Measurements from ENCODE around the gene SULF2. TPM values are rescaled to one million over a fixed set of nuclear protein-coding genes. Genes with fewer than 3 reads are reported as not detected.

Gene SULF2
- total and polyA plus RNA-seq, 2 of the 13 experiments (the other 11 are each of a cell fraction or from before 2014, with no cell fraction given) = 7.2 to 50.9 TPM

DNA sequence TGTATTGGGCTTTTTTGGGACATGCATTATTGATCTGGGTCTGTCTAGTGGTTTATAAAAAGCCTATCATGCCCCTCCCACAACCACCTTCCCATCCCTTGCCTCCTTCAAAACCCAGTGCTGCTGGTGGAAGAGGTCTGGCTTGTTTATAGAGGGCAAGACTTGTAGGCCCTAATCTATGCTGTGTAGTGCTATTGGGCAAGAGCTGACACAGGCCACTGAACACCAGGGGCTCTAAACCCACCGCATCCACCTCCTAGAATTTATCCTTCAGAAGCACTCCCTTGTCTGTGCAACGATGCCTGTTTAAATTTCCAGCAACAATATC, 30.9 kb downstream of the SULF2 start:
- Histone ChIP-seq H2AFZ (ENCODE audit: low read length) (no peak overlapping the region), H3K27ac (ENCODE audit: extremely low read length, insufficient read depth, low read length) (no peak overlapping the region), H3K4me2 (ENCODE audit: low read depth, low read length) (no peak overlapping the region), H3K4me3 (replicated peaks in 1 of 3; ENCODE audit: insufficient read depth in 1 of 3, low read depth in 2 of 3, low read length in 3 of 3) (no peak overlapping the region), H3K79me2 (ENCODE audit: insufficient read depth, low read length) (no peaks in the 10 kb centered on the region), H3K27me3 (ENCODE audit: control insufficient read depth in 1 of 2, insufficient read depth in 2 of 2, low read length in 2 of 2) (no peaks in the 10 kb centered on the region), H3K36me3 (replicated peaks in 1 of 2; ENCODE audit: control insufficient read depth in 1 of 2, insufficient read depth in 2 of 2, low read length in 2 of 2) (peaks cover 0 to 4% of the 10 kb centered on the region in 2 experiments; a peak in 2 of 5 replicates), H3K9ac (ENCODE audit: insufficient read depth, low read depth, low read length) (no peak overlapping the region), H4K20me1 (ENCODE audit: insufficient read depth, low read length) (no peaks in the 10 kb centered on the region), H3K9me3 (ENCODE audit: low read length) (no peaks in the 10 kb centered on the region), H3K4me1 (ENCODE audit: insufficient read depth, low read length) (peaks cover 18% of the 10 kb centered on the region)
- DNase-seq (ENCODE audit: low spot score) = no peak
- no peak for FAIRE-seq
- in situ Hi-C loops (cut with HindIII; ENCODE audit: extremely low pct_ligation_motif_present, low pct_unique_long_range_greater_than_20kb) = no loop called here
- ATAC-seq = no peak
- 95% methylated on average over 2 of the region's 2 CpGs for WGBS (ENCODE audit: low lambda C conversion rate)
- intact Hi-C loops (cut with micrococcal nuclease; ENCODE audit: unreplicated experiment) = no loop called here
- ChIA-PET POLR2A (no interaction called here), CTCF (ENCODE audit: low intra/inter-chr PET ratio, low total read pairs) (no interaction called here)
- BruUV-seq (replicated peaks) = no TSS peak
- no peak for TF ChIP-seq IKZF1 (IDR thresholded peaks at IDR 0.05)
- TF ChIP-seq ZNF343 (CRISPR knock-in tag; IDR thresholded peaks at IDR 0.05) = no peak
- TF ChIP-seq YEATS4 (CRISPR knock-in tag; IDR thresholded peaks at IDR 0.05; ENCODE audit: borderline replicate concordance) = no peak
- TF ChIP-seq EZH2 (conservative IDR thresholded peaks at IDR 0.05; ENCODE audit: low read depth, low read length) = no peak
- TF ChIP-seq, protein P1, sequence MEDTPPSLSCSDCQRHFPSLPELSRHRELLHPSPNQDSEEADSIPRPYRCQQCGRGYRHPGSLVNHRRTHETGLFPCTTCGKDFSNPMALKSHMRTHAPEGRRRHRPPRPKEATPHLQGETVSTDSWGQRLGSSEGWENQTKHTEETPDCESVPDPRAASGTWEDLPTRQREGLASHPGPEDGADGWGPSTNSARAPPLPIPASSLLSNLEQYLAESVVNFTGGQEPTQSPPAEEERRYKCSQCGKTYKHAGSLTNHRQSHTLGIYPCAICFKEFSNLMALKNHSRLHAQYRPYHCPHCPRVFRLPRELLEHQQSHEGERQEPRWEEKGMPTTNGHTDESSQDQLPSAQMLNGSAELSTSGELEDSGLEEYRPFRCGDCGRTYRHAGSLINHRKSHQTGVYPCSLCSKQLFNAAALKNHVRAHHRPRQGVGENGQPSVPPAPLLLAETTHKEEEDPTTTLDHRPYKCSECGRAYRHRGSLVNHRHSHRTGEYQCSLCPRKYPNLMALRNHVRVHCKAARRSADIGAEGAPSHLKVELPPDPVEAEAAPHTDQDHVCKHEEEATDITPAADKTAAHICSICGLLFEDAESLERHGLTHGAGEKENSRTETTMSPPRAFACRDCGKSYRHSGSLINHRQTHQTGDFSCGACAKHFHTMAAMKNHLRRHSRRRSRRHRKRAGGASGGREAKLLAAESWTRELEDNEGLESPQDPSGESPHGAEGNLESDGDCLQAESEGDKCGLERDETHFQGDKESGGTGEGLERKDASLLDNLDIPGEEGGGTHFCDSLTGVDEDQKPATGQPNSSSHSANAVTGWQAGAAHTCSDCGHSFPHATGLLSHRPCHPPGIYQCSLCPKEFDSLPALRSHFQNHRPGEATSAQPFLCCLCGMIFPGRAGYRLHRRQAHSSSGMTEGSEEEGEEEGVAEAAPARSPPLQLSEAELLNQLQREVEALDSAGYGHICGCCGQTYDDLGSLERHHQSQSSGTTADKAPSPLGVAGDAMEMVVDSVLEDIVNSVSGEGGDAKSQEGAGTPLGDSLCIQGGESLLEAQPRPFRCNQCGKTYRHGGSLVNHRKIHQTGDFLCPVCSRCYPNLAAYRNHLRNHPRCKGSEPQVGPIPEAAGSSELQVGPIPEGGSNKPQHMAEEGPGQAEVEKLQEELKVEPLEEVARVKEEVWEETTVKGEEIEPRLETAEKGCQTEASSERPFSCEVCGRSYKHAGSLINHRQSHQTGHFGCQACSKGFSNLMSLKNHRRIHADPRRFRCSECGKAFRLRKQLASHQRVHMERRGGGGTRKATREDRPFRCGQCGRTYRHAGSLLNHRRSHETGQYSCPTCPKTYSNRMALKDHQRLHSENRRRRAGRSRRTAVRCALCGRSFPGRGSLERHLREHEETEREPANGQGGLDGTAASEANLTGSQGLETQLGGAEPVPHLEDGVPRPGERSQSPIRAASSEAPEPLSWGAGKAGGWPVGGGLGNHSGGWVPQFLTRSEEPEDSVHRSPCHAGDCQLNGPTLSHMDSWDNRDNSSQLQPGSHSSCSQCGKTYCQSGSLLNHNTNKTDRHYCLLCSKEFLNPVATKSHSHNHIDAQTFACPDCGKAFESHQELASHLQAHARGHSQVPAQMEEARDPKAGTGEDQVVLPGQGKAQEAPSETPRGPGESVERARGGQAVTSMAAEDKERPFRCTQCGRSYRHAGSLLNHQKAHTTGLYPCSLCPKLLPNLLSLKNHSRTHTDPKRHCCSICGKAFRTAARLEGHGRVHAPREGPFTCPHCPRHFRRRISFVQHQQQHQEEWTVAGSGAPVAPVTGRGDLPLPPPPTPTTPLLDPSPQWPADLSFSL (CRISPR knock-in tag; IDR thresholded peaks at IDR 0.05) = no peak
- TF ChIP-seq, protein P2, sequence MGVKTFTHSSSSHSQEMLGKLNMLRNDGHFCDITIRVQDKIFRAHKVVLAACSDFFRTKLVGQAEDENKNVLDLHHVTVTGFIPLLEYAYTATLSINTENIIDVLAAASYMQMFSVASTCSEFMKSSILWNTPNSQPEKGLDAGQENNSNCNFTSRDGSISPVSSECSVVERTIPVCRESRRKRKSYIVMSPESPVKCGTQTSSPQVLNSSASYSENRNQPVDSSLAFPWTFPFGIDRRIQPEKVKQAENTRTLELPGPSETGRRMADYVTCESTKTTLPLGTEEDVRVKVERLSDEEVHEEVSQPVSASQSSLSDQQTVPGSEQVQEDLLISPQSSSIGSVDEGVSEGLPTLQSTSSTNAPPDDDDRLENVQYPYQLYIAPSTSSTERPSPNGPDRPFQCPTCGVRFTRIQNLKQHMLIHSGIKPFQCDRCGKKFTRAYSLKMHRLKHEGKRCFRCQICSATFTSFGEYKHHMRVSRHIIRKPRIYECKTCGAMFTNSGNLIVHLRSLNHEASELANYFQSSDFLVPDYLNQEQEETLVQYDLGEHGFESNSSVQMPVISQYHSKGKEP (CRISPR knock-in tag; IDR thresholded peaks at IDR 0.05) = no peak
- no peak for TF ChIP-seq ZNF207 (IDR thresholded peaks at IDR 0.05; ENCODE audit: borderline replicate concordance)
- TF ChIP-seq ZFP41 (CRISPR knock-in tag; IDR thresholded peaks at IDR 0.05; ENCODE audit: borderline replicate concordance) = no peak
- TF ChIP-seq ZNF136 (CRISPR knock-in tag; IDR thresholded peaks at IDR 0.05; ENCODE audit: low read depth) = no peak
- no peak for TF ChIP-seq HDAC1 (CRISPR knock-in tag; IDR thresholded peaks at IDR 0.05)
- no peak for TF ChIP-seq NR2F1 (CRISPR knock-in tag; IDR thresholded peaks at IDR 0.05)
- TF ChIP-seq ZNF451 (CRISPR knock-in tag; IDR thresholded peaks at IDR 0.05) = no peak
- TF ChIP-seq, protein P3, sequence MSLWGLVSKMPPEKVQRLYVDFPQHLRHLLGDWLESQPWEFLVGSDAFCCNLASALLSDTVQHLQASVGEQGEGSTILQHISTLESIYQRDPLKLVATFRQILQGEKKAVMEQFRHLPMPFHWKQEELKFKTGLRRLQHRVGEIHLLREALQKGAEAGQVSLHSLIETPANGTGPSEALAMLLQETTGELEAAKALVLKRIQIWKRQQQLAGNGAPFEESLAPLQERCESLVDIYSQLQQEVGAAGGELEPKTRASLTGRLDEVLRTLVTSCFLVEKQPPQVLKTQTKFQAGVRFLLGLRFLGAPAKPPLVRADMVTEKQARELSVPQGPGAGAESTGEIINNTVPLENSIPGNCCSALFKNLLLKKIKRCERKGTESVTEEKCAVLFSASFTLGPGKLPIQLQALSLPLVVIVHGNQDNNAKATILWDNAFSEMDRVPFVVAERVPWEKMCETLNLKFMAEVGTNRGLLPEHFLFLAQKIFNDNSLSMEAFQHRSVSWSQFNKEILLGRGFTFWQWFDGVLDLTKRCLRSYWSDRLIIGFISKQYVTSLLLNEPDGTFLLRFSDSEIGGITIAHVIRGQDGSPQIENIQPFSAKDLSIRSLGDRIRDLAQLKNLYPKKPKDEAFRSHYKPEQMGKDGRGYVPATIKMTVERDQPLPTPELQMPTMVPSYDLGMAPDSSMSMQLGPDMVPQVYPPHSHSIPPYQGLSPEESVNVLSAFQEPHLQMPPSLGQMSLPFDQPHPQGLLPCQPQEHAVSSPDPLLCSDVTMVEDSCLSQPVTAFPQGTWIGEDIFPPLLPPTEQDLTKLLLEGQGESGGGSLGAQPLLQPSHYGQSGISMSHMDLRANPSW (CRISPR knock-in tag; IDR thresholded peaks at IDR 0.05; ENCODE audit: borderline replicate concordance) = no peak
- TF ChIP-seq, protein P4, sequence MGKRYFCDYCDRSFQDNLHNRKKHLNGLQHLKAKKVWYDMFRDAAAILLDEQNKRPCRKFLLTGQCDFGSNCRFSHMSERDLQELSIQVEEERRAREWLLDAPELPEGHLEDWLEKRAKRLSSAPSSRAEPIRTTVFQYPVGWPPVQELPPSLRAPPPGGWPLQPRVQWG (CRISPR knock-in tag; IDR thresholded peaks at IDR 0.05; ENCODE audit: borderline replicate concordance, low read depth) = no peak
- no peak for TF ChIP-seq HNRNPUL1 (IDR thresholded peaks at IDR 0.05; ENCODE audit: low read depth, low read length)

All from HepG2 (cell line).